ENCODE results near the gene OXCT2.

- no peak for TF ChIP-seq JUND (IDR thresholded peaks at IDR 0.05)
- TF ChIP-seq REST (IDR thresholded peaks at IDR 0.05): no peak
- no peak for TF ChIP-seq CTCF (IDR thresholded peaks at IDR 0.05; ENCODE audit: low read depth, low read length, missing input control)
Measured at GRCh38 chr1:39818482-39818881, 47.3 kb upstream of the OXCT2 start.
